Astrocyte (in vitro differentiated cells and primary cell): ENCODE data around the gene P4HA2.

Experiments
- CTCF ChIP-seq: IDR thresholded peaks from 2 replicates; pipeline ENCODE4 v1.5.1; 2011; ENCODE audit warnings: low read depth, mild to moderate bottlenecking, inconsistent platforms, low read length, moderate library complexity; ENCODE audit not compliant: insufficient read depth
- EZH2 ChIP-seq: IDR thresholded peaks from 2 replicates; pipeline ENCODE4 v1.6.1; 2012; ENCODE audit warnings: mild to moderate bottlenecking, low read length, inconsistent platforms; ENCODE audit not compliant: insufficient read depth

GRCh38 chr5:132180134-132180745 lies 47.4 kb downstream of the P4HA2 start:
- TF ChIP-seq CTCF (peak; percentile 89), EZH2 (no peak)
